Measurements from ENCODE around the gene AAK1. TPM values are rescaled to one million over a fixed set of nuclear protein-coding genes. Genes with fewer than 3 reads are reported as not detected.

AAK1 gene
- total RNA-seq, 1 donor from 2014 or later = 108 TPM

- TF ChIP-seq CTCF (IDR thresholded peaks at IDR 0.05; ENCODE audit: insufficient read depth, low read depth, low read length) (no peak), EZH2 (IDR thresholded peaks at IDR 0.05; ENCODE audit: insufficient read depth, low read length) (no peak)
- no peak overlapping the region for H3K27ac ChIP-seq (ENCODE audit: low read depth, low read length)
- no peak overlapping the region for H3K4me3 ChIP-seq (ENCODE audit: insufficient read depth, low read depth, low read length)
- DNase-seq (ENCODE audit: low read depth) = no peak
- no peak overlapping the region for H2AFZ ChIP-seq (ENCODE audit: low read depth, low read length)
- peaks cover 4% of the 10 kb centered on the region for H3K4me1 ChIP-seq (ENCODE audit: insufficient read depth, low read length)
- Mint-ChIP-seq H3K4me3 (ENCODE audit: unreplicated experiment) (no peak overlapping the region), H3K27ac (ENCODE audit: unreplicated experiment) (no peak overlapping the region), H3K9me3 (ENCODE audit: unreplicated experiment) (no peaks in the 10 kb centered on the region), H3K27me3 (ENCODE audit: low read depth, unreplicated experiment) (no peaks in the 10 kb centered on the region), H3K4me1 (ENCODE audit: low read depth, unreplicated experiment) (peaks cover 25% of the 10 kb centered on the region), H3K36me3 (ENCODE audit: low read depth, unreplicated experiment) (peaks cover 4% of the 10 kb centered on the region)
- peaks cover 60% of the 10 kb centered on the region for H3K79me2 ChIP-seq (ENCODE audit: insufficient read depth, low read length)
- H3K4me2 ChIP-seq (ENCODE audit: low read length) = no peak overlapping the region
- no peak for FAIRE-seq
- no peaks in the 10 kb centered on the region for H3K27me3 ChIP-seq (ENCODE audit: insufficient read depth, low read length)
- no peak overlapping the region for H3K9ac ChIP-seq (ENCODE audit: low read length)
- peaks cover 51% of the 10 kb centered on the region for H4K20me1 ChIP-seq (ENCODE audit: insufficient read depth, low read length)
- H3K9me3 ChIP-seq (ENCODE audit: insufficient read depth, low read depth, low read length) = no peaks in the 10 kb centered on the region
- H3K36me3 ChIP-seq (ENCODE audit: insufficient read depth, low read length) = peaks cover 5% of the 10 kb centered on the region
Observed at GRCh38 chr2:69556008-69556407, 87.5 kb downstream of the AAK1 start.

GRCh38 chr2:69554981-69555380 is 88.6 kb downstream of the AAK1 start:
- Mint-ChIP-seq H3K9me3 (ENCODE audit: unreplicated experiment) (no peaks in the 10 kb centered on the region), H3K27me3 (ENCODE audit: low read depth, unreplicated experiment) (no peaks in the 10 kb centered on the region), H3K36me3 (ENCODE audit: low read depth, unreplicated experiment) (peaks cover 4% of the 10 kb centered on the region), H3K4me1 (ENCODE audit: low read depth, unreplicated experiment) (peaks cover 20% of the 10 kb centered on the region), H3K4me3 (ENCODE audit: unreplicated experiment) (no peak overlapping the region), H3K27ac (ENCODE audit: unreplicated experiment) (no peak overlapping the region)
- FAIRE-seq = no peak
- peaks cover 52% of the 10 kb centered on the region for H3K79me2 ChIP-seq (ENCODE audit: insufficient read depth, low read length)
- no peak overlapping the region for H3K4me2 ChIP-seq (ENCODE audit: low read length)
- no peak for DNase-seq (ENCODE audit: low read depth)
- H3K4me1 ChIP-seq (ENCODE audit: insufficient read depth, low read length) = no peaks in the 10 kb centered on the region
- H2AFZ ChIP-seq (ENCODE audit: low read depth, low read length) = no peak overlapping the region
- no peaks in the 10 kb centered on the region for H3K27me3 ChIP-seq (ENCODE audit: insufficient read depth, low read length)
- H4K20me1 ChIP-seq (ENCODE audit: insufficient read depth, low read length) = peaks cover 45% of the 10 kb centered on the region
- no peak overlapping the region for H3K27ac ChIP-seq (ENCODE audit: low read depth, low read length)
- H3K9ac ChIP-seq (ENCODE audit: low read length) = no peak overlapping the region
- no peaks in the 10 kb centered on the region for H3K9me3 ChIP-seq (ENCODE audit: insufficient read depth, low read depth, low read length)
- H3K4me3 ChIP-seq (ENCODE audit: insufficient read depth, low read depth, low read length) = no peak overlapping the region
- TF ChIP-seq EZH2 (IDR thresholded peaks at IDR 0.05; ENCODE audit: insufficient read depth, low read length) (no peak), CTCF (IDR thresholded peaks at IDR 0.05; ENCODE audit: insufficient read depth, low read depth, low read length) (no peak)
- peaks cover 5% of the 10 kb centered on the region for H3K36me3 ChIP-seq (ENCODE audit: insufficient read depth, low read length)

- Mint-ChIP-seq H3K27me3 (ENCODE audit: low read depth, unreplicated experiment) (no peaks in the 10 kb centered on the region), H3K27ac (ENCODE audit: unreplicated experiment) (no peak overlapping the region), H3K36me3 (ENCODE audit: low read depth, unreplicated experiment) (peaks cover 6% of the 10 kb centered on the region), H3K4me3 (ENCODE audit: unreplicated experiment) (no peak overlapping the region), H3K4me1 (ENCODE audit: low read depth, unreplicated experiment) (peaks cover 20% of the 10 kb centered on the region), H3K9me3 (ENCODE audit: unreplicated experiment) (no peaks in the 10 kb centered on the region)
- Histone ChIP-seq H3K79me2 (ENCODE audit: insufficient read depth, low read length) (peaks cover 50% of the 10 kb centered on the region), H3K9me3 (ENCODE audit: insufficient read depth, low read depth, low read length) (no peaks in the 10 kb centered on the region), H3K27ac (ENCODE audit: low read depth, low read length) (no peak overlapping the region), H3K27me3 (ENCODE audit: insufficient read depth, low read length) (no peaks in the 10 kb centered on the region), H3K4me1 (ENCODE audit: insufficient read depth, low read length) (no peaks in the 10 kb centered on the region), H3K9ac (ENCODE audit: low read length) (no peak overlapping the region), H3K4me2 (ENCODE audit: low read length) (no peak overlapping the region), H3K4me3 (ENCODE audit: insufficient read depth, low read depth, low read length) (no peak overlapping the region), H2AFZ (ENCODE audit: low read depth, low read length) (no peak overlapping the region), H4K20me1 (ENCODE audit: insufficient read depth, low read length) (peaks cover 44% of the 10 kb centered on the region), H3K36me3 (ENCODE audit: insufficient read depth, low read length) (peaks cover 5% of the 10 kb centered on the region)
- FAIRE-seq = no peak
- TF ChIP-seq EZH2 (IDR thresholded peaks at IDR 0.05; ENCODE audit: insufficient read depth, low read length) = no peak
- TF ChIP-seq CTCF (IDR thresholded peaks at IDR 0.05; ENCODE audit: insufficient read depth, low read depth, low read length) = no peak
- no peak for DNase-seq (ENCODE audit: low read depth)
Observed at GRCh38 chr2:69554568-69554967, 89.0 kb downstream of the AAK1 start.

All from astrocyte (in vitro differentiated cells and primary cell).